Activated CD4-positive, alpha-beta T cell treated with anti-CD3 and anti-CD28 coated beads for 48 hours (primary cell): ENCODE measurements around the gene TAF4.
"Not testable (repeated sequence)": the region's sequence is repeated elsewhere in the genome, so short reads cannot be mapped to it uniquely, and the experiment has no call there.

Source experiments
- DNase-seq: peaks from one replicate; pipeline ENCODE4 v3.0.0-alpha.2; 2020

TAF4 gene

GRCh38 chr20:61958773-61959700 lies 106.6 kb downstream of the TAF4 start:
- DNase-seq: no peak

- peak; percentile 28 for DNase-seq
Observed at GRCh38 chr20:61957961-61958715, 107.5 kb downstream of the TAF4 start.

- DNase-seq: no peak
Observed at GRCh38 chr20:61956396-61957342, 109.0 kb downstream of the TAF4 start.

- DNase-seq: no peak
Observed at GRCh38 chr20:61955668-61956395, 109.8 kb downstream of the TAF4 start.

GRCh38 chr20:61954276-61955021 lies 111.2 kb downstream of the TAF4 start:
- no peak for DNase-seq

- no peak for DNase-seq
Observed at GRCh38 chr20:61953037-61954021, 112.4 kb downstream of the TAF4 start.

- no peak for DNase-seq
Observed at GRCh38 chr20:61951695-61952533, 113.8 kb downstream of the TAF4 start.

- no peak for DNase-seq
Observed at GRCh38 chr20:61950641-61951071, 115.0 kb downstream of the TAF4 start.

GRCh38 chr20:61949714-61950640 lies 115.7 kb downstream of the TAF4 start:
- DNase-seq: no peak

GRCh38 chr20:61949363-61949713 lies 116.3 kb downstream of the TAF4 start:
- no peak for DNase-seq

GRCh38 chr20:61948586-61949362 lies 116.9 kb downstream of the TAF4 start:
- DNase-seq: no peak

GRCh38 chr20:61948056-61948455 lies 117.6 kb downstream of the TAF4 start:
- DNase-seq: not testable (repeated sequence)

- not testable (repeated sequence) for DNase-seq
Observed at GRCh38 chr20:61945495-61945894, 120.2 kb downstream of the TAF4 start.

- not testable (repeated sequence) for DNase-seq
Observed at GRCh38 chr20:61944967-61945366, 120.7 kb downstream of the TAF4 start.

GRCh38 chr20:61942526-61942925 lies 123.2 kb downstream of the TAF4 start:
- no peak for DNase-seq

GRCh38 chr20:61941721-61942405 lies 123.8 kb downstream of the TAF4 start:
- DNase-seq: no peak
